ENCODE data around the gene TSHZ1.

The TSHZ1 gene

GRCh38 chr18:75209951-75210258, 692 bp upstream of the TSHZ1 start:
- no peak for ATAC-seq
- peak overlapping the region; percentile 99 for H3K4me3 Mint-ChIP-seq
- H3K27ac Mint-ChIP-seq = peak overlapping the region; percentile 98
- H3K27me3 Mint-ChIP-seq = peaks cover 9% of the 10 kb centered on the region
- no peaks in the 10 kb centered on the region for H3K36me3 Mint-ChIP-seq
- H3K9me3 Mint-ChIP-seq = no peaks in the 10 kb centered on the region
- H3K4me1 Mint-ChIP-seq = peaks cover 54% of the 10 kb centered on the region

GRCh38 chr18:75211002-75211621, 515 bp downstream of the TSHZ1 start:
- peak overlapping the region; percentile 99 for H3K4me3 Mint-ChIP-seq
- peaks cover 53% of the 10 kb centered on the region for H3K4me1 Mint-ChIP-seq
- no peaks in the 10 kb centered on the region for H3K27me3 Mint-ChIP-seq
- H3K9me3 Mint-ChIP-seq = no peaks in the 10 kb centered on the region
- H3K36me3 Mint-ChIP-seq = no peaks in the 10 kb centered on the region
- H3K27ac Mint-ChIP-seq = peak overlapping the region; percentile 98
- ATAC-seq = no peak

GRCh38 chr18:75211626-75211952, 992 bp downstream of the TSHZ1 start:
- Mint-ChIP-seq H3K36me3 (no peaks in the 10 kb centered on the region), H3K4me1 (peaks cover 53% of the 10 kb centered on the region), H3K4me3 (peak overlapping the region; percentile 72), H3K9me3 (no peaks in the 10 kb centered on the region), H3K27me3 (no peaks in the 10 kb centered on the region), H3K27ac (peak overlapping the region; percentile 98)
- ATAC-seq = no peak

GRCh38 chr18:75211953-75212750, 1.6 kb downstream of the TSHZ1 start:
- peaks cover 54% of the 10 kb centered on the region for H3K4me1 Mint-ChIP-seq
- peak overlapping the region; percentile 72 for H3K4me3 Mint-ChIP-seq
- no peak for ATAC-seq
- no peaks in the 10 kb centered on the region for H3K9me3 Mint-ChIP-seq
- no peaks in the 10 kb centered on the region for H3K36me3 Mint-ChIP-seq
- peak overlapping the region; percentile 49 for H3K27ac Mint-ChIP-seq
- H3K27me3 Mint-ChIP-seq = no peaks in the 10 kb centered on the region

- Mint-ChIP-seq H3K9me3 (no peaks in the 10 kb centered on the region), H3K36me3 (no peaks in the 10 kb centered on the region), H3K4me3 (peak overlapping the region; percentile 72), H3K27ac (peak overlapping the region; percentile 49), H3K4me1 (peaks cover 53% of the 10 kb centered on the region), H3K27me3 (no peaks in the 10 kb centered on the region)
- ATAC-seq = no peak
Measured at GRCh38 chr18:75212751-75213090, 2.1 kb downstream of the TSHZ1 start.

GRCh38 chr18:75213611-75214331, 3.2 kb downstream of the TSHZ1 start:
- Mint-ChIP-seq H3K9me3 (no peaks in the 10 kb centered on the region), H3K4me3 (no peak overlapping the region)
- no peak for ATAC-seq

GRCh38 chr18:75214332-75214690, 3.7 kb downstream of the TSHZ1 start:
- no peaks in the 10 kb centered on the region for H3K9me3 Mint-ChIP-seq
- no peaks in the 10 kb centered on the region for H3K36me3 Mint-ChIP-seq
- H3K27me3 Mint-ChIP-seq = no peaks in the 10 kb centered on the region
- H3K4me3 Mint-ChIP-seq = no peak overlapping the region
- no peak overlapping the region for H3K27ac Mint-ChIP-seq
- no peak for ATAC-seq
- peaks cover 47% of the 10 kb centered on the region for H3K4me1 Mint-ChIP-seq

More at GRCh38 chr18:75213611-75214331, 3.2 kb downstream of the TSHZ1 start:
- no peaks in the 10 kb centered on the region for H3K36me3 Mint-ChIP-seq
- no peak overlapping the region for H3K27ac Mint-ChIP-seq
- H3K27me3 Mint-ChIP-seq = no peaks in the 10 kb centered on the region
- peaks cover 47% of the 10 kb centered on the region for H3K4me1 Mint-ChIP-seq

- Mint-ChIP-seq H3K4me3 (no peak overlapping the region), H3K27ac (peak overlapping the region; percentile 72), H3K36me3 (no peaks in the 10 kb centered on the region), H3K27me3 (no peaks in the 10 kb centered on the region), H3K4me1 (peaks cover 47% of the 10 kb centered on the region), H3K9me3 (no peaks in the 10 kb centered on the region)
- ATAC-seq = no peak
Measured at GRCh38 chr18:75214766-75215510, 4.3 kb downstream of the TSHZ1 start.

- Mint-ChIP-seq H3K4me1 (peaks cover 46% of the 10 kb centered on the region), H3K27me3 (no peaks in the 10 kb centered on the region), H3K27ac (peak overlapping the region; percentile 72), H3K36me3 (no peaks in the 10 kb centered on the region), H3K9me3 (no peaks in the 10 kb centered on the region), H3K4me3 (no peak overlapping the region)
- no peak for ATAC-seq
Measured at GRCh38 chr18:75215663-75216062, 5.1 kb downstream of the TSHZ1 start.

- no peaks in the 10 kb centered on the region for H3K27me3 Mint-ChIP-seq
- H3K9me3 Mint-ChIP-seq = no peaks in the 10 kb centered on the region
- peak overlapping the region; percentile 24 for H3K4me3 Mint-ChIP-seq
- H3K27ac Mint-ChIP-seq = peak overlapping the region; percentile 72
- H3K4me1 Mint-ChIP-seq = peaks cover 43% of the 10 kb centered on the region
- peak; percentile 38 for ATAC-seq
- H3K36me3 Mint-ChIP-seq = no peaks in the 10 kb centered on the region
Measured at GRCh38 chr18:75216212-75216910, 5.8 kb downstream of the TSHZ1 start.

- Mint-ChIP-seq H3K4me3 (peak overlapping the region; percentile 24), H3K27ac (peak overlapping the region; percentile 72), H3K27me3 (no peaks in the 10 kb centered on the region), H3K36me3 (no peaks in the 10 kb centered on the region), H3K9me3 (no peaks in the 10 kb centered on the region), H3K4me1 (peaks cover 43% of the 10 kb centered on the region)
- no peak for ATAC-seq
Measured at GRCh38 chr18:75216911-75217689, 6.5 kb downstream of the TSHZ1 start.

- no peak overlapping the region for H3K27ac Mint-ChIP-seq
- peaks cover 33% of the 10 kb centered on the region for H3K4me1 Mint-ChIP-seq
- no peak for ATAC-seq
- H3K27me3 Mint-ChIP-seq = no peaks in the 10 kb centered on the region
- H3K9me3 Mint-ChIP-seq = no peaks in the 10 kb centered on the region
- H3K4me3 Mint-ChIP-seq = no peak overlapping the region
- H3K36me3 Mint-ChIP-seq = no peaks in the 10 kb centered on the region
Measured at GRCh38 chr18:75218065-75218923, 7.7 kb downstream of the TSHZ1 start.

- Mint-ChIP-seq H3K27ac (no peak overlapping the region), H3K4me1 (peaks cover 33% of the 10 kb centered on the region)
Measured at GRCh38 chr18:75219745-75220375, 9.3 kb downstream of the TSHZ1 start.

More at GRCh38 chr18:75219745-75220375, 9.3 kb downstream of the TSHZ1 start:
- Mint-ChIP-seq H3K9me3 (no peaks in the 10 kb centered on the region), H3K4me3 (no peak overlapping the region), H3K36me3 (no peaks in the 10 kb centered on the region), H3K27me3 (no peaks in the 10 kb centered on the region)
- ATAC-seq = no peak

Measured in stimulated activated memory B cell treated with anti-CD40 and anti-IgM and Interleukin-4, amounts not matched to agents 10 μg/mL and 1 μg/mL and 100 μg/mL, for 72 hours (primary cell).